H1 (cell line): ENCODE data around the gene RABL3. TPM values are rescaled to one million over a fixed set of nuclear protein-coding genes. Genes with fewer than 3 reads are reported as not detected.

ENCODE experiments used
- CTCF ChIA-PET: fragments of 300-600 bp; sonication (Branson Sonifier 250); formaldehyde crosslinking; loops from one replicate; lab custom pipeline; 2021; ENCODE audit not compliant: partially characterized antibody; lab: Charles Lee
- POLR2A ChIA-PET: fragments of 300-600 bp; sonication (Branson Sonifier 250); formaldehyde crosslinking; loops from one replicate; lab custom pipeline; 2021; ENCODE audit warnings: inconsistent platforms; ENCODE audit not compliant: partially characterized antibody; lab: Charles Lee
- DNase-seq, 2 experiments: peaks; one replicate each; pipeline versions ENCODE4 v3.0.0 to v3.0.0-alpha.2; 2010 to 2022; ENCODE audit warnings: low spot score in 2 of 2, low read depth in 1 of 2, mixed read lengths in 1 of 2
- FAIRE-seq: peaks from 2 replicates; lab custom pipeline; 2011; peaks lifted over from hg19 to GRCh38; lab: Jason Lieb, UNC
- H2AFZ ChIP-seq: 2 replicates; pipeline ENCODE4 v1.8.1; 2012; ENCODE audit warnings: low read length, inconsistent platforms
- H2AK5ac ChIP-seq: 2 replicates; pipeline ENCODE4 v1.6.1; 2013; ENCODE audit warnings: low read depth, low read length
- H2BK120ac ChIP-seq: replicated peaks from 2 replicates; pipeline ENCODE3; 2013; ENCODE audit warnings: low read depth, low read length, inconsistent platforms
- H2BK12ac ChIP-seq: 2 replicates; pipeline ENCODE4 v1.6.1; 2013; ENCODE audit warnings: low read depth, low read length
- H2BK15ac ChIP-seq: 2 replicates; pipeline ENCODE4 v1.6.1; 2013; ENCODE audit warnings: low read length
- H2BK20ac ChIP-seq: 2 replicates; pipeline ENCODE4 v1.6.1; 2013; ENCODE audit warnings: low read length
- H2BK5ac ChIP-seq: 2 replicates; pipeline ENCODE4 v1.6.1; 2013; ENCODE audit warnings: low read depth, low read length
- H3K14ac ChIP-seq: 2 replicates; pipeline ENCODE4 v1.6.1; 2013; ENCODE audit warnings: inconsistent platforms; ENCODE audit not compliant: insufficient read length
- H3K18ac ChIP-seq: 2 replicates; pipeline ENCODE4 v1.6.1; 2013; ENCODE audit warnings: low read length; ENCODE audit errors: extremely low read depth
- H3K23ac ChIP-seq: 2 replicates; pipeline ENCODE4 v1.6.1; 2013; ENCODE audit warnings: inconsistent platforms; ENCODE audit not compliant: insufficient read length
- H3K23me2 ChIP-seq: 2 replicates; pipeline ENCODE4 v1.6.1; 2013; ENCODE audit warnings: low read depth, low read length
- H3K27ac ChIP-seq: 2 replicates; pipeline ENCODE4 v1.6.1; 2011; ENCODE audit warnings: low read depth, low read length, inconsistent platforms
- H3K27me3 ChIP-seq, 4 experiments: replicated peaks in 1 of 4; 1 replicate in 1 of 4; 2 replicates in 3 of 4; pipeline versions ENCODE4 v1.6.1 to v1.8.1; 2011 to 2013; ENCODE audit warnings: low read length in 3 of 4, mild to moderate bottlenecking in 3 of 4, inconsistent platforms in 2 of 4, mixed read lengths in 2 of 4, moderate library complexity in 1 of 4; ENCODE audit not compliant: control insufficient read depth in 3 of 4, insufficient read depth in 3 of 4; ENCODE audit errors: extremely low read depth in 1 of 4
- H3K36me3 ChIP-seq, 4 experiments: 2 replicates each; pipeline versions ENCODE4 v1.6.1 to v1.8.1; 2011 to 2013; ENCODE audit warnings: mild to moderate bottlenecking in 4 of 4, low read length in 3 of 4, moderate library complexity in 2 of 4, control low read depth in 1 of 4, inconsistent platforms in 1 of 4; ENCODE audit not compliant: insufficient read depth in 4 of 4, control insufficient read depth in 2 of 4
- H3K4ac ChIP-seq: replicated peaks from 2 replicates; pipeline ENCODE3; 2013; ENCODE audit warnings: low read length, low read depth, mixed read lengths, inconsistent platforms; ENCODE audit not compliant: insufficient read length
- H3K4me1 ChIP-seq, 4 experiments: replicated peaks in 1 of 4; 1 replicate in 1 of 4; 2 replicates in 3 of 4; pipeline versions ENCODE4 v1.6.1 to v1.8.1; 2011 to 2013; ENCODE audit warnings: low read length in 3 of 4, inconsistent platforms in 2 of 4, mixed read lengths in 1 of 4; ENCODE audit not compliant: insufficient read depth in 4 of 4, control insufficient read depth in 3 of 4
- H3K4me2 ChIP-seq, 2 experiments: 2 replicates each; pipeline versions ENCODE4 v1.6.1 to v1.8.1; 2011 to 2013; ENCODE audit warnings: low read depth in 2 of 2, low read length in 2 of 2, control low read depth in 1 of 2, inconsistent platforms in 1 of 2, mild to moderate bottlenecking in 1 of 2; ENCODE audit not compliant: insufficient read depth in 1 of 2
- H3K4me3 ChIP-seq, 4 experiments: fragments of 200-600, 300-600 bp in 1 of 4; sonication (generic), shearing (Covaris generic), sonication (Bioruptor Twin) in 1 of 4; 2 replicates each; pipeline versions ENCODE4 v1.5.1 to v1.8.1; 2011 to 2016; ENCODE audit warnings: low read length in 4 of 4, low read depth in 3 of 4, control low read depth in 2 of 4, inconsistent platforms in 2 of 4, mild to moderate bottlenecking in 2 of 4, mixed read lengths in 1 of 4, moderate library complexity in 1 of 4; ENCODE audit not compliant: insufficient read depth in 2 of 4; ENCODE audit errors: extremely low read depth in 1 of 4
- H3K56ac ChIP-seq: replicated peaks from 2 replicates; pipeline ENCODE3; 2013; ENCODE audit warnings: low read depth, mild to moderate bottlenecking, mixed read lengths, low read length, inconsistent platforms; ENCODE audit not compliant: insufficient read length
- H3K79me1 ChIP-seq: 2 replicates; pipeline ENCODE4 v1.6.1; 2013; ENCODE audit warnings: low read depth, low read length, control low read depth
- H3K79me2 ChIP-seq, 2 experiments: 2 replicates each; pipeline versions ENCODE4 v1.6.1 to v1.8.1; 2012 to 2013; ENCODE audit warnings: low read length in 2 of 2, mild to moderate bottlenecking in 2 of 2, inconsistent platforms in 1 of 2; ENCODE audit not compliant: insufficient read depth in 2 of 2, control insufficient read depth in 1 of 2
- H3K9ac ChIP-seq, 4 experiments: replicated peaks in 1 of 4; 1 replicate in 1 of 4; 2 replicates in 3 of 4; pipeline versions ENCODE4 v1.6.1 to v1.8.1; 2011 to 2013; ENCODE audit warnings: low read depth in 3 of 4, low read length in 3 of 4, control low read depth in 2 of 4, mild to moderate bottlenecking in 2 of 4, moderate library complexity in 2 of 4, inconsistent platforms in 1 of 4; ENCODE audit errors: extremely low read depth in 1 of 4
- H3K9me3 ChIP-seq, 2 experiments: 2 replicates each; pipeline versions ENCODE4 v1.6.1 to v1.8.1; 2012 to 2013; ENCODE audit warnings: mild to moderate bottlenecking in 2 of 2, moderate library complexity in 2 of 2, control low read depth in 1 of 2, inconsistent platforms in 1 of 2, low read depth in 1 of 2, low read length in 1 of 2, mixed read lengths in 1 of 2; ENCODE audit not compliant: insufficient read depth in 2 of 2
- H4K20me1 ChIP-seq, 2 experiments: replicated peaks in 1 of 2; 2 replicates each; pipeline versions ENCODE3 to v1.8.1; 2011 to 2013; ENCODE audit warnings: inconsistent platforms in 2 of 2, low read length in 2 of 2, mild to moderate bottlenecking in 1 of 2; ENCODE audit not compliant: insufficient read depth in 2 of 2, control insufficient read depth in 1 of 2
- H4K5ac ChIP-seq: 2 replicates; pipeline ENCODE4 v1.6.1; 2013; ENCODE audit warnings: low read length, low read depth, mixed read lengths, inconsistent platforms; ENCODE audit not compliant: insufficient read length
- H4K8ac ChIP-seq: 2 replicates; pipeline ENCODE4 v1.8.0; 2013; ENCODE audit warnings: mild to moderate bottlenecking, moderate library complexity, low read length, inconsistent platforms; ENCODE audit not compliant: insufficient read depth; ENCODE audit errors: extremely low read depth
- H4K91ac ChIP-seq: replicated peaks from 2 replicates; pipeline ENCODE3; 2013; ENCODE audit warnings: low read length, mixed read lengths, inconsistent platforms; ENCODE audit not compliant: insufficient read length
- BRCA1 ChIP-seq: IDR thresholded peaks from 2 replicates; pipeline ENCODE4 v1.6.1; 2012; ENCODE audit warnings: low read depth, low read length, improper control_type of control experiment
- CBX5 ChIP-seq: fragments of 300-800, 300-1000 bp; sonication (generic); IDR thresholded peaks from 2 replicates; pipeline ENCODE4 v1.7.1; 2016; ENCODE audit warnings: antibody characterized with exemption, low read length, low read depth
- EZH2 ChIP-seq: fragments of 200-600 bp; sonication (generic); IDR thresholded peaks from 2 replicates; pipeline ENCODE4 v1.7.1; 2012; ENCODE audit warnings: low read depth, mild to moderate bottlenecking, moderate library complexity, low read length, inconsistent platforms; ENCODE audit not compliant: severe bottlenecking
- GTF2F1 ChIP-seq: IDR thresholded peaks from 2 replicates; pipeline ENCODE4 v1.6.1; 2012; ENCODE audit warnings: low read depth, low read length, improper control_type of control experiment, borderline replicate concordance
- HDAC2 ChIP-seq, 2 experiments: fragments of 300-600 bp in 1 of 2; sonication (generic) in 1 of 2; IDR thresholded peaks; 2 replicates each; pipeline ENCODE4 v1.6.1; 2011 to 2012; ENCODE audit warnings: low read depth in 2 of 2, low read length in 2 of 2, mild to moderate bottlenecking in 2 of 2, moderate library complexity in 2 of 2, borderline replicate concordance in 1 of 2, inconsistent platforms in 1 of 2
- NANOG ChIP-seq: IDR thresholded peaks from 2 replicates; pipeline ENCODE4 v1.6.1; 2011; ENCODE audit warnings: low read length, low read depth, mild to moderate bottlenecking, inconsistent platforms; ENCODE audit not compliant: insufficient read depth, poor library complexity, severe bottlenecking
- PHF8 ChIP-seq: fragments of 200-600 bp; sonication (generic); conservative IDR thresholded peaks from 2 replicates; pipeline ENCODE4 v1.7.1; 2012; ENCODE audit warnings: low read depth, mild to moderate bottlenecking, inconsistent platforms, low read length, moderate library complexity
- SIX5 ChIP-seq: IDR thresholded peaks from 2 replicates; pipeline ENCODE4 v1.6.1; 2011; ENCODE audit warnings: mild to moderate bottlenecking, low read depth, low read length
- ZNF274 ChIP-seq: IDR thresholded peaks from 2 replicates; pipeline ENCODE4 v1.7.0; 2012; ENCODE audit warnings: low read length, borderline replicate concordance; ENCODE audit errors: extremely low read depth
- WGBS, 2 experiments: shearing (Covaris generic) in 1 of 2; methylation state at CpG; one replicate each; pipeline versions ENCODE4 v1.1.6 to v1.1.7; 2013 to 2015; ENCODE audit warnings: low lambda C conversion rate in 2 of 2, mixed read lengths in 2 of 2, inconsistent platforms in 1 of 2, low coverage in 1 of 2, missing lambda C conversion rate in 1 of 2; ENCODE audit not compliant: insufficient replicate concordance in 2 of 2, insufficient coverage in 1 of 2, insufficient read length in 1 of 2; ENCODE audit errors: extremely low coverage in 1 of 2, missing lambda C conversion rate in 1 of 2; 5-methylcytosine and 5-hydroxymethylcytosine counted together
- polyA plus RNA-seq, 7 experiments: library from polyadenylated mRNA; depleted of rRNA in 3 of 7; stranded (reverse) in 5 of 7; unstranded in 2 of 7; fragments of >200 nt in 5 of 7; fragments of 200-250 nt in 2 of 7; gene quantifications; 1 replicate in 5 of 7; 2 replicates in 1 of 7; 4 replicates in 1 of 7; pipeline versions ENCODE4 v1.2.1 to v1.2.3, GENCODE V29; 2011 to 2013; ENCODE audit warnings: missing spikeins in 2 of 7, mixed read lengths in 2 of 7
- total RNA-seq: library from RNA; stranded (reverse); fragmentation: NEBNext Ultra II Directional; extraction: Animal tissue kit (Norgen Biotek cat#: 25700); gene quantifications from 2 replicates; pipeline ENCODE4 v1.2.1, GENCODE V29; 2021

The RABL3 gene
- total and polyA plus RNA-seq, 2 of the 8 experiments (the other 6 are each of a cell fraction or from before 2014, with no cell fraction given) = 4.4 to 19.2 TPM

- Histone ChIP-seq H4K91ac (no peak overlapping the region), H3K23ac (no peak overlapping the region), H3K4ac (no peak overlapping the region), H4K20me1 (no peaks in the 10 kb centered on the region), H3K4me1 (no peaks in the 10 kb centered on the region), H3K4me3 (no peak overlapping the region), H3K23me2 (no peaks in the 10 kb centered on the region), H3K27ac (no peak overlapping the region), H3K56ac (no peak overlapping the region), H4K5ac (no peak overlapping the region), H3K9ac (no peak overlapping the region), H2AK5ac (no peak overlapping the region), H2BK15ac (no peak overlapping the region), H3K9me3 (peaks cover 8 to 10% of the 10 kb centered on the region in 2 experiments; a peak in 3 of 4 replicates), H3K4me2 (no peak overlapping the region), H4K8ac (no peak overlapping the region), H2AFZ (no peak overlapping the region), H3K79me1 (no peaks in the 10 kb centered on the region), H3K27me3 (no peaks in the 10 kb centered on the region), H2BK5ac (no peak overlapping the region), H3K14ac (no peak overlapping the region), H2BK20ac (no peak overlapping the region), H2BK12ac (no peak overlapping the region), H3K36me3 (no peaks in the 10 kb centered on the region; a peak in 1 of 8 replicates), H3K18ac (no peak overlapping the region), H2BK120ac (no peak overlapping the region), H3K79me2 (no peaks in the 10 kb centered on the region)
- WGBS, 2 experiments = 54% methylated on average over 2 of the region's 2 CpGs; no CpG with 5 or more reads in 1 of the 2 experiments
- ChIA-PET CTCF (interaction anchor here (0.7 kb wide), 1 partner anchor 15 kb away, joined by 3 read pairs; no protein-coding TSS in a partner anchor), POLR2A (no interaction called here)
- FAIRE-seq = no peak
- DNase-seq = no peak
- no peak for TF ChIP-seq CBX5
- no peak for TF ChIP-seq BRCA1
- TF ChIP-seq HDAC2 (IDR thresholded peaks at IDR 0.05; ENCODE audit: borderline replicate concordance in 1 of 2, low read depth in 2 of 2, low read length in 2 of 2) = no peak
- TF ChIP-seq NANOG = no peak
- TF ChIP-seq ZNF274 = no peak
- no peak for TF ChIP-seq GTF2F1
- no peak for TF ChIP-seq PHF8
- TF ChIP-seq EZH2 = no peak
- no peak for TF ChIP-seq SIX5
Measured at GRCh38 chr3:120661106-120661905, 81.0 kb downstream of the RABL3 start.
